Posterior cingulate gyrus (tissue), 11 donors: Measurements from ENCODE around the gene PRM3.
"Not testable (repeated sequence)": the region's sequence is repeated elsewhere in the genome, so short reads cannot be mapped to it uniquely, and the experiment has no call there.

Source experiments
- DNase-seq, 10 donors: peaks; one replicate each; pipeline versions ENCODE4 v3.0.0 to v3.0.0-alpha.2; 2020 to 2021; ENCODE audit warnings: mixed read lengths in 3 of 10
- intact Hi-C: fragments of 100-400 bp; cut with DNase I; formaldehyde crosslinking; loops from one replicate; pipeline ENCODE4 v1.15.1; 2023

PRM3 gene

GRCh38 chr16:11306997-11307638 lies 33.7 kb upstream of the PRM3 start:
- DNase-seq = no peak
- intact Hi-C loops = no loop called here

- intact Hi-C loops = no loop called here
- DNase-seq = no peak
Observed at GRCh38 chr16:11306381-11306780, 33.0 kb upstream of the PRM3 start.

GRCh38 chr16:11303405-11304138 lies 30.1 kb upstream of the PRM3 start:
- intact Hi-C loops = no loop called here
- no peak for DNase-seq

GRCh38 chr16:11302977-11303376 lies 29.5 kb upstream of the PRM3 start:
- intact Hi-C loops = no loop called here
- DNase-seq = no peak

- intact Hi-C loops = no loop called here
- no peak for DNase-seq
Observed at GRCh38 chr16:11301645-11302501, 28.4 kb upstream of the PRM3 start.

- intact Hi-C loops = no loop called here
- DNase-seq = no peak
Observed at GRCh38 chr16:11300560-11300892, 27.1 kb upstream of the PRM3 start.

GRCh38 chr16:11299865-11300559 lies 26.6 kb upstream of the PRM3 start:
- no peak for DNase-seq
- intact Hi-C loops = no loop called here

- DNase-seq, intact Hi-C loops: not testable (repeated sequence)
Observed at GRCh38 chr16:11298950-11299547, 25.6 kb upstream of the PRM3 start.

GRCh38 chr16:11298143-11298900 lies 24.9 kb upstream of the PRM3 start:
- intact Hi-C loops = no loop called here
- no peak for DNase-seq

- peak; percentile 57 to 97 (median 71) for DNase-seq
- intact Hi-C loops = no loop called here
Observed at GRCh38 chr16:11297492-11298142, 24.2 kb upstream of the PRM3 start.

- no peak for DNase-seq
- intact Hi-C loops = no loop called here
Observed at GRCh38 chr16:11296706-11297491, 23.5 kb upstream of the PRM3 start.

- DNase-seq = no peak
- intact Hi-C loops = no loop called here
Observed at GRCh38 chr16:11296351-11296705, 22.9 kb upstream of the PRM3 start.

GRCh38 chr16:11295672-11296071 lies 22.2 kb upstream of the PRM3 start:
- intact Hi-C loops = no loop called here
- DNase-seq = no peak

GRCh38 chr16:11292076-11292748 lies 18.8 kb upstream of the PRM3 start:
- no peak for DNase-seq
- intact Hi-C loops = no loop called here

GRCh38 chr16:11291091-11291703 lies 17.8 kb upstream of the PRM3 start:
- no peak for DNase-seq
- intact Hi-C loops = no loop called here

- intact Hi-C loops = no loop called here
- DNase-seq = no peak
Observed at GRCh38 chr16:11290102-11290893, 16.9 kb upstream of the PRM3 start.

- intact Hi-C loops, DNase-seq: not testable (repeated sequence)
Observed at GRCh38 chr16:11289696-11290095, 16.3 kb upstream of the PRM3 start.
